Activated naive CD4-positive, alpha-beta T cell treated with anti-CD3 and anti-CD28 coated beads, Interleukin-2, amount 50 U/mL, for 72 hours (primary cell): ENCODE measurements around the gene SMCO3. TPM values are rescaled to one million over a fixed set of nuclear protein-coding genes. Genes with fewer than 3 reads are reported as not detected.
"Not testable (repeated sequence)": the region's sequence is repeated elsewhere in the genome, so short reads cannot be mapped to it uniquely, and the experiment has no call there.

Source experiments
- ATAC-seq, 2 donors: fragments of 150-1000 bp; cut with Tn5 transposase; 2 replicates each; pipeline ENCODE4 v1.10.0; 2021; ENCODE audit warnings: mild to moderate bottlenecking in 2 of 2, moderate library complexity in 2 of 2
- DNase-seq, 2 donors: peaks; one replicate each; pipeline ENCODE4 v3.0.0; 2021 to 2022; ENCODE audit warnings: low spot score in 2 of 2
- H3K27ac Mint-ChIP-seq, 2 donors: one replicate each; pipeline ENCODE4 v1.8.0; 2022; ENCODE audit warnings: mild to moderate bottlenecking in 2 of 2, mixed read lengths in 2 of 2
- H3K36me3 Mint-ChIP-seq, 2 donors: one replicate each; pipeline ENCODE4 v1.8.0; 2022; ENCODE audit warnings: mixed read lengths in 2 of 2
- H3K9me3 Mint-ChIP-seq, 2 donors: one replicate each; pipeline ENCODE4 v1.8.0; 2022; ENCODE audit warnings: mixed read lengths in 2 of 2
- total RNA-seq, 2 donors: library from RNA; stranded (reverse); gene quantifications; one replicate each; pipeline ENCODE4 v1.2.3, GENCODE V29; 2022

SMCO3 gene
- total RNA-seq, 2 donors from 2014 or later = not detected

DNA sequence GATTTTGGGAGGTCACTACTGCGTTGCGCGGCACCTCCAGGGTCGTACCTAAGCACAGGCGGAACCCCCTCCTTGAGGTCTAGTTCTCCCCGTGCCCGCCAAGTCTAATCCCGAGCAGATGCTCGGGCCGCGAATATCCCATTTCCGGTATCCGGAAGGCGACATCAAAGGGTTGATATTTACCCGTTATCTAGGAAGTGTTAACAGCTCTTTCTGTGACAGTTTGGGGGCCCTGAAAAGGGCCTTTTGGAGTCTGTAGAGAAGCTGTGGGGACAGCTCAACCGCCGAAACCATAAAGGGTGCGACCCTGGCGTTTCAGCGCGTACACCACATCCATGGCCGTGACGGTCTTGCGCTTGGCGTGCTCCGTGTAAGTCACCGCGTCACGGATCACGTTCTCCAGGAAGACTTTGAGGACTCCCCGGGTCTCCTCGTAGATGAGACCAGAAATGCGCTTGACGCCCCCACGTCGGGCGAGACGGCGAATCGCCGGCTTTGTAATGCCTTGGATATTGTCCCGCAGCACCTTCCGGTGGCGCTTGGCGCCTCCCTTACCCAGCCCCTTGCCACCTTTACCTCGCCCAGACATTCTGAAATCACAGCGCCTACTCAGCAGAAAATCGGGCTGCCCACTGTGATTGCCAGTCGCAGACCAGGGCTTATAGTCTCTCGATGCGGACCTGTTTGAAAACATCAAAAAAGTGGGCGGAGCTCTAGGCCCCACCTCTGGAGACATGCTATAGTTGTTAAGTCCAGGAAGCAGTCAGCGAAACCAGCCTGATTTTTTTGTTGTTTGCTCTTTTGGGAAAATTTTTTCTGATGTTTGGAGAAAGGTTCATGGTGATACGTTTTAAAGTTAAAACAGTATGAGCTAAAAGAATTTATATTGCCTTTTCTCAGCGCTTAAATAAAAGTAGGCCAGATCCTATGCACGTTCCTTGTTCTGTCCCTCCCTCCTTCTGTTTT is 43.2 kb downstream of the SMCO3 start:
- DNase-seq = peak; percentile 94 to 97
- peak overlapping the region; percentile 99 to 100 for H3K27ac Mint-ChIP-seq
- H3K9me3 Mint-ChIP-seq = peaks cover 0 to 4% of the 10 kb centered on the region in 2 donors
- ATAC-seq = peak; percentile 22 to 46
- peaks cover 56 to 71% of the 10 kb centered on the region in 2 donors for H3K36me3 Mint-ChIP-seq

GRCh38 chr12:14769969-14770495 is 44.0 kb downstream of the SMCO3 start:
- Mint-ChIP-seq H3K9me3 (peaks cover 0 to 5% of the 10 kb centered on the region in 2 donors), H3K27ac (peak overlapping the region; percentile 99 to 100), H3K36me3 (peaks cover 48 to 71% of the 10 kb centered on the region in 2 donors)
- ATAC-seq = peak; percentile 53 to 56
- DNase-seq = peak; percentile 90 to 92

GRCh38 chr12:14769466-14769968 is 44.5 kb downstream of the SMCO3 start:
- Mint-ChIP-seq H3K27ac (peak overlapping the region; percentile 99 to 100), H3K9me3 (peaks cover 0 to 5% of the 10 kb centered on the region in 2 donors), H3K36me3 (peaks cover 43 to 71% of the 10 kb centered on the region in 2 donors)
- ATAC-seq = peak; percentile 1 to 25
- DNase-seq = no peak

DNA sequence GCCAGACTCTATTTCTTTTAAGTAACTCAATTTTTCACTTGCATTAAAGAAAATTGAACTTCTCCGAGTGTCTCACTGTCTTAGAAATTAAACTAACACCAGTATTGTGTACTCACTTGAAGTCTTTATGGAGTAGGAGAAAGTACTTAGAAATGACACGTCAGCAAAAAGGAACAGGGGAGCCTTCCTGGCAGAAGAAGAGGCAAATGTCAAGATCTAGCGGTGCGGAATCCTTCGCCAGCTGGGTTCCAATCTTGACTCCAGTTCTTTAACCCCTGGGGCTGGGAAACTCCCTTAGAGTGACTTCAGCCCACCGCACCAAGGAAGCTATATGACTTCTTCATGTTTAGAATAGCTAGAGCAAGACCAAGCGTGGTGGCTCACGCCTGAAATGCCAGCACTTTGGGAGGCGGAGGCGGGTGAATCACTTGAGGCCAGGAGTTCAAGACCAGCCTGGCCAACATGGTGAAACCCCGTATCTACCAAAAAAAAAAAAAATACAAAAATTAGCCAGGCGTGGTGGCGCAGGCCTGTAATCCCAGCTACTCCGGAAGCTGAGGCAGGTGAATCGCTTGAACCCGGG is 45.1 kb downstream of the SMCO3 start:
- ATAC-seq = peak in 1 of 2 donors; percentile 25
- Mint-ChIP-seq H3K9me3 (peaks cover 0 to 5% of the 10 kb centered on the region in 2 donors), H3K27ac (peak overlapping the region; percentile 99 to 100), H3K36me3 (peaks cover 40 to 70% of the 10 kb centered on the region in 2 donors)
- peak; percentile 27 to 77 for DNase-seq

DNA sequence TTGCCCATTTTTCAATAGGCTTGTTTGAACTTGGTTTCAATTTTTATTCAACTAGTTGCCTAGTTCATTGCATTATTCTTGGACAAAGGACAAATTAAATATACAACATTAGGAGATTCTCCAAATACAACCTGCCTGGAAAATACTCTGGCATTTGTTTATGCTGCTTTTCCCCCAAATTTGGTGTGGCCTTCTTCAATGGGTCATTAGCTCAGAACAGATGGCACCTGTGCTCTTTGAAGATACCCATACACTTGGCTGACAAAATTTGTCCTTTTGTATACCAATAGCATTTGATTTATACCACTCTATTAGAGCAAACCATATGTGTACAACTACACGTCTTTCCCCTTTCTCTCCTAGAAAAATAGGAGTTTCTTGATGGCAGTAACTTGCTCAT is 46.4 kb downstream of the SMCO3 start:
- ATAC-seq (no peak), DNase-seq (no peak)
- peaks cover 39 to 73% of the 10 kb centered on the region in 2 donors for H3K36me3 Mint-ChIP-seq
- H3K27ac Mint-ChIP-seq = no peak overlapping the region
- H3K9me3 Mint-ChIP-seq = peaks cover 0 to 5% of the 10 kb centered on the region in 2 donors

- ATAC-seq (no peak), DNase-seq (no peak)
- peak overlapping the region in 1 of 2 donors; percentile 33 for H3K27ac Mint-ChIP-seq
- H3K36me3 Mint-ChIP-seq = peaks cover 47 to 82% of the 10 kb centered on the region in 2 donors
- peaks cover 0 to 10% of the 10 kb centered on the region in 2 donors for H3K9me3 Mint-ChIP-seq
These were observed 47.2 kb downstream of the SMCO3 start for GRCh38 chr12:14766649-14767215.

DNA sequence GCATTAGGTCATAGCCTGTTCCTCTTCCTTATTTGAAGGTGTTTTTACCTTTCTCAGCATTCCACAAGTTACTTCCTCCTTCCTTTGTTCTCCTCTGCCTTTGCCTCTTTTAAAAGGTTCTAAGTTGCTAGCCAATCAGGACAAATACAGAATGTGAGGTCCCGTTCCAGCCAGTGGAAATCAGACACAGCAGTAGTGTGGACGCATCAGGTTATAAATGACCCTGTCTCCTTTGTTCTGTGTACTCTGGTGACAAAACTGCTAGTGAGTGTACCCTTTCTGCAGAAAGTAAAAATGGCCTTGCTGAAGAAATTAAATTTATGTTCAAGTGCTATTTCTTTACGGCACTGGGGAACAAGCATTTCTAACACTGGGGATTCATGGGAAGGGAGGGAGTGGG is 48.0 kb downstream of the SMCO3 start:
- Mint-ChIP-seq H3K36me3 (peaks cover 53 to 88% of the 10 kb centered on the region in 2 donors), H3K9me3 (peaks cover 0 to 12% of the 10 kb centered on the region in 2 donors), H3K27ac (peak overlapping the region; percentile 44 to 74)
- not testable (repeated sequence) for DNase-seq, ATAC-seq

DNA sequence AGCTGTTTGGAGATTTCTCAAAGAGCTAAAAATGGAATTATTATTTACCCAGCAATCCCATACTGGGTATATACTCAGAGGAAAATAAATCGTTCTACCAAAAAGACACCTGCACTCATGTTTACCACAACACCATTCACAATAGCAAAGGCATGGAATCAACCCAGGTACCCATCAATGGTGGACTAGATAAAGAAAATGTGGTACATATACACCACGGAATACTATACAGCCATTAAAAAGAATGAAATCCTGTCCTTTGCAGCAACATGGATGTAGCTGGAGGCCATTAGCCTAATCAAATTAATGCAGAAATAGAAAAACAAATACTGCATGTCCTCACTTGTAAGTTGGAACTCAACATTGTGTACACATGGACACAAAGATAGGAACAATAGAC is 48.6 kb downstream of the SMCO3 start:
- DNase-seq = no peak
- no peak overlapping the region for H3K27ac Mint-ChIP-seq
- no peak for ATAC-seq
- peaks cover 50 to 88% of the 10 kb centered on the region in 2 donors for H3K36me3 Mint-ChIP-seq
- H3K9me3 Mint-ChIP-seq = peaks cover 0 to 12% of the 10 kb centered on the region in 2 donors

GRCh38 chr12:14759711-14760280 is 54.2 kb downstream of the SMCO3 start:
- not testable (repeated sequence) for ATAC-seq, DNase-seq, H3K27ac Mint-ChIP-seq
- H3K36me3 Mint-ChIP-seq = peaks cover 29 to 44% of the 10 kb centered on the region in 2 donors
- H3K9me3 Mint-ChIP-seq = peaks cover 9 to 16% of the 10 kb centered on the region in 2 donors

- DNase-seq (no peak), ATAC-seq (no peak)
- H3K27ac Mint-ChIP-seq = no peak overlapping the region
- peaks cover 9 to 10% of the 10 kb centered on the region in 2 donors for H3K9me3 Mint-ChIP-seq
- peaks cover 13 to 21% of the 10 kb centered on the region in 2 donors for H3K36me3 Mint-ChIP-seq
These were observed 57.4 kb downstream of the SMCO3 start for GRCh38 chr12:14756334-14757143.

Other genes starting within 250 kb of the SMCO3 start
- gene PLBD1, start 246.3 kb downstream of the SMCO3 start, total RNA-seq = not detected
- gene GUCY2C, start 117.6 kb downstream of the SMCO3 start, total RNA-seq = not detected
- 100 to 1,000 TPM in 1 of 2 donors, 10 to 100 TPM in 1; 95.5 to 120 TPM for gene WBP11, start 10.7 kb downstream of the SMCO3 start, total RNA-seq
- gene C12orf60, start 10.5 kb downstream of the SMCO3 start, total RNA-seq = 1 to 10 TPM; 2.6 to 4.6 TPM
- not detected for gene ART4, start 29.3 kb upstream of the SMCO3 start, total RNA-seq
- gene MGP, start 71.7 kb upstream of the SMCO3 start, total RNA-seq = under 1 TPM in 1 of 2 donors, not detected in 1; 0.47 TPM
- gene ERP27, start 124.4 kb upstream of the SMCO3 start, total RNA-seq = 1 to 10 TPM; 1.5 to 5.0 TPM
- 100 to 1,000 TPM; 667 to 811 TPM for gene ARHGDIB, start 147.4 kb upstream of the SMCO3 start, total RNA-seq
- gene PDE6H, start 158.9 kb upstream of the SMCO3 start, total RNA-seq = not detected